ENCODE results near the gene FCN2. TPM values are rescaled to one million over a fixed set of nuclear protein-coding genes. Genes with fewer than 3 reads are reported as not detected.

Gene FCN2
- total RNA-seq, 2 experiments from 2014 or later: not detected

DNA sequence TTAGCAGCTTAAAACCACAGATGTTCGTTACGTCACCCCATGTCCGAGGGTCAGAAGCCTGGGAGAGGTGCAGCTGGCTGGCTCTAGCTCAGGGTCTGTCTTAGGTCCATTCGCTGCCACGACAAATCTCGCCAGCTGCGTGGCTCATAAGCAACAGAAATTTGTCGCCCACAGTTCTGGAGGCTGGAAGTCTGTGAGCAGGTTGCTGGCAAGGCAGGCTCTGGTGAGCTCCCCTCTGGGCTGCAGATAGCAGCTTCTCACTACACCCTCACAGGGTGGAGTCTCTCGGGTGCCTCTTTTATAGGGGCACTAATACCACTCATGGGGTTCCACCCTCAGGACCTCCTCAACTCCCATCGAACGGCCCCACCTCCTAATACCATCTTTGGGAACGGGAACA, 40.1 kb upstream of the FCN2 start:
- no peaks in the 10 kb centered on the region for H3K9me3 Mint-ChIP-seq
- H3K4me1 Mint-ChIP-seq: no peaks in the 10 kb centered on the region
- no peak for DNase-seq
- no peaks in the 10 kb centered on the region for H3K36me3 Mint-ChIP-seq (ENCODE audit: low read depth)
- CTCF ChIA-PET: no interaction called here
- POLR2A ChIA-PET: no interaction called here
- H3K27me3 Mint-ChIP-seq: no peaks in the 10 kb centered on the region
- H3K4me3 Mint-ChIP-seq: no peak overlapping the region
- no peak overlapping the region for H3K27ac Mint-ChIP-seq

DNA sequence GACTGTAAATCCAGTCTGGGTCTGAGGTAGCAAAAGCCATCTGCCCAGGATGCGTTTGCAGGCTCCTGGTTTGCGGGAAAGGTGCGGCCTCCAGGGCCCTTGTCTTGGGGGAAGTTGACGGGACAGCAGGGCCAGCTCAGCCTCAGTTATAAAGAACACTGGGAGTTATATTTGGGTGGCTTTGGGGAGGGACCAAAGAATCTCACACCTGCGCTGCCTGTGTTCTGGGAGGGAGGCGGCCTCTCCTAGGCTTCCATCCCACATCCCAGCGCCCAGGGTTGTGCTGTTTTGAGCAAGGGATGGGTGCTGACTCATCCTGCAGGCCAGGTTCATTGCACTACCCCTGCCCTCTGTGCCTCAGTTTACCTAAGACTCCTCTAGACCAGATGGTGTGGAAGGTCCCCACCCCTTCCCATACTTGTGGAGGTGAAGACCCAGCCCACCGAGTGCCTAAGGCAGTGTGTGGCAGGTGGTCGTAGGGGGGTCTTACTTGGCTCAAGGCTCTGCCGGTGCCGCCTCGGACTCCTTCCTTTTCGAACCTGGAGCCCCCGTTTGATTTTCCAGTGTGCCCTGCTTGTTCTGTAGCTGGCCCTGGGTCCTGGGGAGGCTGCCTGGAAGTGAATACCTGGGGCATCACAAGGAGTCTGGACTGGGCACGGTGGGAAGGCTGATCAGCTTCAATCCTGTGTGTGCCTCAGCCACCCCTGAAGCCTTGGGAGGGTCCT, 39.3 kb upstream of the FCN2 start:
- Mint-ChIP-seq H3K4me3 (no peak overlapping the region), H3K27me3 (no peaks in the 10 kb centered on the region), H3K9me3 (no peaks in the 10 kb centered on the region), H3K36me3 (ENCODE audit: low read depth) (no peaks in the 10 kb centered on the region), H3K4me1 (no peaks in the 10 kb centered on the region), H3K27ac (no peak overlapping the region)
- ChIA-PET CTCF (no interaction called here), POLR2A (no interaction called here)
- DNase-seq: no peak

DNA sequence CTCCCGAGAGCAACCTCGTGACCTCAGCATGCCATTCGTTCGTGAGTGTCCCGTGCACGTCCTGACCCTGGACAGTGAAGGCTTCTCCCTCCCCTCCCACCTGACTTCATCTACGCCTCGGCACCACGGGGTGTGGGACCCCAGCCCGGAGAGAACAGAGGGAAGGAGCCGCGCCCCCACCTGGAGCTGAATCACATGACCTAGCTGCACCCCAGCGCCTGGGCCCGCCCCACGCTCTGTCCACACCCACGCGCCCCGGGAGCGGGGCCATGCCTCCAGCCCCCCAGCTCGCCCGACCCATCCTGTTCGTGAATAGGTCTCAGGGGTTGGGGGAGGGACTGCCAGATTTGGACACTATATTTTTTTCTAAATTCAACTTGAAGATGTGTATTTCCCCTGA, 38.3 kb upstream of the FCN2 start:
- ChIA-PET POLR2A (no interaction called here), CTCF (no interaction called here)
- Mint-ChIP-seq H3K36me3 (ENCODE audit: low read depth) (no peaks in the 10 kb centered on the region), H3K27ac (no peak overlapping the region), H3K27me3 (no peaks in the 10 kb centered on the region), H3K4me1 (no peaks in the 10 kb centered on the region), H3K4me3 (no peak overlapping the region), H3K9me3 (no peaks in the 10 kb centered on the region)
- no peak for DNase-seq

DNA sequence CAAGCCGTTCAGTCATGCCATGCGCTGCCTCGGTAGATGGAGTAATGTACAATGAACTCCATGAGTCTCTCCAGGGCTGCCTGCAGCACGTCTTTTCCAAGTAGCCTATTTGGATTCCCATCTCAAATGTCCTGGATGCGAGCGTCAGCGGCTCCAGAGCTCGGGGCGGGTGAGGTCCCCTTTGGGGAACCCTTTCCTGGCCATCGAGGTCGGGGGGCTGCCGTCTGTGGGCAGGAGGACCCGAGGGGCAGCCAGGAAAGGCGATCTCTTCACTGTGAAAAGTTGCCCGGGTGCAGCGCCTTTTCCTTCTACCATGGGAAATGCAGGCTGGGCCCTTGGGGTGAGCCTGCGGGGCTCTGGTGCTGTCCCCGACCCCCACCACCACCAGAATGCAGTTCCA, 36.9 kb upstream of the FCN2 start:
- Mint-ChIP-seq H3K4me3 (no peak overlapping the region), H3K27me3 (no peaks in the 10 kb centered on the region), H3K4me1 (no peaks in the 10 kb centered on the region), H3K36me3 (ENCODE audit: low read depth) (no peaks in the 10 kb centered on the region), H3K27ac (no peak overlapping the region), H3K9me3 (no peaks in the 10 kb centered on the region)
- ChIA-PET CTCF (no interaction called here), POLR2A (no interaction called here)
- DNase-seq: no peak

DNA sequence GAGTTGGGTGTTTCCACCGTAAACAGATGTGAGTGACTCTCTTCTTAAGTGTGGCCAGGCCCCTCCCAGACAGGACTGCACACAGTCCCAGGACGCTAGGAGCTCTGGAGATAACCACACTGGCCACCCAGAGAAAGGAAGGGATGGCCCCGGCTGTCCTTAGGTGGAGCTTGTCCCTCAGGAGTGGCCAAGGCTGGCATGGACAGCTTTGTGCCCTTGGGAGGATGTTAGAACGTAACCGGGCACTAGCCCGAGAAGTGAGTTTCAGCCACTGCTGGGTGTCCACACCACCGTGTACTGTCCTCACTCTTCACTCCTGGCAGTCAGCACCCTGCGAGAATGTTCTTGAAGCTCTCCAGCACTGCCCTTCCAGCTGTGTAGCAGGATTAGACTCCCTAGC, 35.8 kb upstream of the FCN2 start:
- no peaks in the 10 kb centered on the region for H3K27me3 Mint-ChIP-seq
- DNase-seq: no peak
- no peaks in the 10 kb centered on the region for H3K36me3 Mint-ChIP-seq (ENCODE audit: low read depth)
- H3K27ac Mint-ChIP-seq: no peak overlapping the region
- no peaks in the 10 kb centered on the region for H3K9me3 Mint-ChIP-seq
- ChIA-PET CTCF (no interaction called here), POLR2A (no interaction called here)
- H3K4me3 Mint-ChIP-seq: no peak overlapping the region
- H3K4me1 Mint-ChIP-seq: no peaks in the 10 kb centered on the region

DNA sequence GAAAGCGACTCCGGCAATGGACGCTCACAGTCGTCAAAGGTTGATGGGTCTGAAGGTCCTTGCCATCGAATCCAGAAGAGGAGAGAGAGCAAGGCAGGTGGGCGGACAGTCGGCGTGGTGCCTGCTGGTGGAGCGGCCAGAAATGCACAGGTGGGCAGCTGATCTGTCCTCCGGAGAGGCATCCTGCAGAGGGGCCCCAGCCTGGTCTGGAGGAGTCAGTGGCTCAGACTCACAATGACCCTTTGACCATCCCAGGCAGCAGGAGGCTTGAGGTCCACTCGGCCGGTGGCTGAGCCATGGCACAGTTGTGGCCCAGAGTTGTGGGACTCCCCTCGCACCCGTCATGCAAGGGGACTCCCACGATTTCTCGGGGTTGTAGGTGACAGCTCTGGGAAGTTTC, 34.4 kb upstream of the FCN2 start:
- no peaks in the 10 kb centered on the region for H3K9me3 Mint-ChIP-seq
- CTCF ChIA-PET: no interaction called here

DNA sequence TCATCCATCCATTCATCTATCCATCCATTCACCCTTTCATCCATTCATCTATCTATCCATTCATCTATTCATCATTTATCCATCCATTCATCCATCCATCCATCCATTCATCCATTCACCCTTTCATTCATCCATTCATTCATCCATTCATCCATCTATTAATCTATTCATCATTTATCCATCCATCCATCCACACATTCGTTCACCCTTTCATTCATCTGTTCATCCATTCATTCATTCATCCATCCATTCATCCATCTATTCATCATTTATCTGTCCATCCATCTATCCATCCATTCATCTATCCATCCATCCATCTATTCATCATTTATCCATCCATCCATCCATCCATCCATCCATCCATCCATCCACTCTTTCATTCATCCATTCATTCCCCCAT, 33.9 kb upstream of the FCN2 start:
- H3K9me3 Mint-ChIP-seq: no peaks in the 10 kb centered on the region
- H3K36me3 Mint-ChIP-seq (ENCODE audit: low read depth): no peaks in the 10 kb centered on the region
- DNase-seq: no peak
- CTCF ChIA-PET: no interaction called here
- no peaks in the 10 kb centered on the region for H3K4me1 Mint-ChIP-seq
- POLR2A ChIA-PET: no interaction called here
- no peak overlapping the region for H3K4me3 Mint-ChIP-seq
- no peak overlapping the region for H3K27ac Mint-ChIP-seq
- no peaks in the 10 kb centered on the region for H3K27me3 Mint-ChIP-seq

More for the DNA sequence above, 34.4 kb upstream of the FCN2 start:
- Mint-ChIP-seq H3K4me3 (no peak overlapping the region), H3K27ac (no peak overlapping the region), H3K36me3 (ENCODE audit: low read depth) (no peaks in the 10 kb centered on the region), H3K27me3 (no peaks in the 10 kb centered on the region), H3K4me1 (no peaks in the 10 kb centered on the region)
- POLR2A ChIA-PET: no interaction called here
- no peak for DNase-seq

DNA sequence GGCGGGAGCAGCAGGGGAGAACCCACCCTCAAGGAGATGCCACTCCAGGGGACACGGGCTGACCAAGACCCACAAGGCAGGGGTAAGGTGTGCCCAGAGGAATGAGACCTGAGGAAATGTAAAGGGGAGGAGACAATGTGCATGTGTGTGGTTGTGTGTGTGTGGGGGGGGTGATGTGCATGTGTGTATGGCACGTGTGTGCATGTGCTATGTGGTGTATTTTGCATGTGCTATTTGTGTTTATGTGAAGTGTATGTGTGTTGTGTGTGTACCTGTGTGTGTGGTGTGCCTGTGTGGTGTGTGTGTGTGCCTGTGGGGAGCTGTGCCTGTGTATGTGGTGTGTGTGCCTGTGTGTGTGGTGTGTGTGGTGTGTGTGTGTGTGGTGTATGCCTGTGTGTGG, 33.5 kb upstream of the FCN2 start:
- DNase-seq: no peak
- Mint-ChIP-seq H3K4me1 (no peaks in the 10 kb centered on the region), H3K36me3 (ENCODE audit: low read depth) (no peaks in the 10 kb centered on the region), H3K27ac (no peak overlapping the region), H3K27me3 (no peaks in the 10 kb centered on the region), H3K4me3 (no peak overlapping the region), H3K9me3 (no peaks in the 10 kb centered on the region)
- POLR2A ChIA-PET: no interaction called here
- CTCF ChIA-PET: no interaction called here

DNA sequence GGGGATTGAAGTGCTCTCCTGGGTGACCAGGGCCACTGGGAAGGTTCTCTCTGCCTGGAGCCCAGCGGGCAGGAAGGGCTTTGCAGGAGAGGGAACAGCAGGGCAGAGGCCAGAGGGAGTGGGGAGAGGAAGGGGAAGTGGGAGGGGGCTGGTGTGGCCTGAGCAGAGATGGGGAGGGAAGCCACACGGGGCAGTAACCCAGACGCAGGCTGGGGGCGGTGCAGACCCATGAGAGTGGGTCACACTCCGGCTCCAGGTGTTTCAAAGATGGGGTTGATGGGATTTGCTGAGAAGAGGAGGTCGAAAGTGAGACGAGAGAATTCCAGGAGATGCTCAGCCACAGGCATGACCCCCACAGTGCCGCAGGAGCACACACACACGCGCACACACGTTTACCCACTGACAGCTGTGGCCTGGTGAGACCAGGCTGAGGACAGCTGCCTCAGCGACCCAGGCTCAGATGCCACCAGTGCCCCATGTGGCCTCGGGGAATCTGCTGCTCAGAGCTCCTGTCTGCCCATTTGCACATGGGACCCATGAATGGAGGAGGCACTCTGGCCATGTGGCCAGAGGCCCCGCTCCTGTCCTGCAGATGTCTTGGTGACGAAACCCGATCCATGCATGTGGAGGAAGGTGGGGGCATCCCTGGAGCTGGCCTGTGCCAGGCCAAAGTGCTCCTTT, 32.7 kb upstream of the FCN2 start:
- Mint-ChIP-seq H3K9me3 (no peaks in the 10 kb centered on the region), H3K4me1 (no peaks in the 10 kb centered on the region), H3K27me3 (no peaks in the 10 kb centered on the region), H3K36me3 (ENCODE audit: low read depth) (no peaks in the 10 kb centered on the region), H3K27ac (no peak overlapping the region), H3K4me3 (no peak overlapping the region)
- POLR2A ChIA-PET: no interaction called here
- CTCF ChIA-PET: no interaction called here
- no peak for DNase-seq

DNA sequence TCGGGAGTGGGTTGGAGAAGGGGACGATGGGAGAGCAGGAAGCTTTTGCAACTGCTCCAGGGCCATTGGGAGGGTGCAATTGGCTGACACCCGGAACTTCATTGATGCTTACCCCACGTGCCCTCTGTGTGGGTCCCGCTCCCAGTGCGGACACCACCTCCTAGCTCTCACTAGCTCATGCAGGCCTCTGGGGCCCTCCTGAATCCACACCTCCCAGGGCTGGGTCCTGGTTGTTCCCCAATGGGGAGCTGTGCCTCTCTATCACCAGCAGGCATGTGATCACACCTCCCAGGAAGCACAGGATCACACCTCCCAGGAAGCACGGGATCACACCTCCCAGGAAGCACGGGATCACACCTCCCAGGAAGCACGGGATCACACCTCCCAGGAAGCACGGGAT, 32.1 kb upstream of the FCN2 start:
- Mint-ChIP-seq H3K27me3 (no peaks in the 10 kb centered on the region), H3K27ac (no peak overlapping the region), H3K4me3 (no peak overlapping the region), H3K4me1 (no peaks in the 10 kb centered on the region), H3K9me3 (no peaks in the 10 kb centered on the region), H3K36me3 (ENCODE audit: low read depth) (no peaks in the 10 kb centered on the region)
- POLR2A ChIA-PET: no interaction called here
- CTCF ChIA-PET: no interaction called here
- DNase-seq: no peak

DNA sequence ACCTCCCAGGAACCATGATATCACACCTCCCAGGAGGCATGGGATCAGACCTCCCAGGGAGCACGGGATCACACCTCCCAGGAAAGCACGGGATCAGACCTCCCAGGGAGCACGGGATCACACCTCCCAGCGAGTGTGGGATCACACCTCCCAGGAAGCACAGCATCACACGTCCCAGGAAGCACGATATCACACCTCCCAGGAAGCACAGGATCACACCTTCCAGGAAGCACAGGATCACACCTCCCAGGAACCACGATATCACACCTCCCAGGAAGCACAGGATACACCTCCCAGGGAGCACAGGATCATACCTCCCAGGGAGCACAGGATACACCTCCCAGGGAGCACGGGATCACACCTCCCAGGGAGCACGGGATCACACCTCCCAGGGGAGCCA, 30.0 kb upstream of the FCN2 start:
- Mint-ChIP-seq H3K9me3 (no peaks in the 10 kb centered on the region), H3K27ac (no peak overlapping the region), H3K27me3 (no peaks in the 10 kb centered on the region), H3K4me3 (no peak overlapping the region), H3K36me3 (ENCODE audit: low read depth) (no peaks in the 10 kb centered on the region), H3K4me1 (no peaks in the 10 kb centered on the region)
- ChIA-PET CTCF (no interaction called here), POLR2A (no interaction called here)
- no peak for DNase-seq

DNA sequence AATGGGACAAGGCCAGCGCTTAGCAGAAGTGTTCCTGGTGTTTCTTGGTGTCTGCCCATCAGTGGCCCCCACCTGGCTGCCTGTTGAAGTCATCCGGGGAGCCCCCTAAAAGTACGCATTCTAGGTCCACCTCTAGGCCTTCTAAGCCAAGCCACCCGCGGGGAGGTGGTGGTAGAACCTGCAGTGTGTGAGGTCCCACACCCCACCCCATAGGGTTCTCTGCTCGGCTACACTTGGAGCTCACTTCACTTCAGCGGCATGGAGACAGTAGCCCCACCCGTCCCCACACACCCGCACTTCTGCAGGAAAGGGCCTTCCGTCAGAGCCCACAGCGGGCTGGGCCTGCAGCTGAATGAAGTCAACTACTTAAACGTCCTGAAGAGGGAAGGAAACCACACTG, 29.6 kb upstream of the FCN2 start:
- no peaks in the 10 kb centered on the region for H3K9me3 Mint-ChIP-seq
- H3K27ac Mint-ChIP-seq: no peak overlapping the region
- ChIA-PET CTCF (no interaction called here), POLR2A (no interaction called here)
- H3K36me3 Mint-ChIP-seq (ENCODE audit: low read depth): no peaks in the 10 kb centered on the region
- DNase-seq: no peak
- no peaks in the 10 kb centered on the region for H3K27me3 Mint-ChIP-seq
- H3K4me1 Mint-ChIP-seq: no peaks in the 10 kb centered on the region
- H3K4me3 Mint-ChIP-seq: no peak overlapping the region

DNA sequence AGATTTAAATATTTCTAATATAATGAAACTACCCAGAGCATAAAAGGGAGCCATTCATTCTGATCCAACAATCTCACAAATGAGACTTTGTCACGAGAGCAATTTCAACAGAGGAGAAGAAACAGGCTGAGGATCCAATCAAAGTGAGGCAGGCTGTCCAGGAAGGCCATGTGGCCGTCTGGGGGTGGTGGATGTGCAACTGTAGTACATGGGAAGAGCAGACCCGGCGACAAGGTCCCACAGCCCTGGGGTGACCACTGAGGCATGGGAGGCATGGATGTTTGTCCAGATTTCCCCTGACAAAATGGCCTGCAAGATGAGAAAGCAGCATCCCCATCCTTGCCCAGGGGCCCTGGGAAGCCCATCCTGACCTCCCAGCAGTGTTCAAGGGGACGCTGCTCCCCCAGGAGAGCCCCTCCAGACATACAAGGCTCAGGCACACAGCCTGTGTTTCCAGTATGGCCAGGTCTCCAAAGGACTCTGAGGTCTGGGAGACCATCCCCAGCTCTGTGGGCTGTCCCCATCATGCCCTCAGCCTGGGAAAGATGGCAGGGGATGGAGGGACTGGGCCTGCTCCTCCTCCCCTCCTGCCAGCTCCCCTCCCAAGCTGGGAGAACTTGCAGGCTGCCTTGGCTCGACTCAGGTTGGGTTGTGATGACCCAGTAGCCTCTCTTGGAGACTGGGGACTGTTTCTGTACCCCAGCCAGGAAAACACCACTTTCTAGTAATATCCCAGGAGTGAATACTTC, 27.5 kb upstream of the FCN2 start:
- CTCF ChIA-PET: no interaction called here
- Mint-ChIP-seq H3K27ac (no peak overlapping the region), H3K4me3 (no peak overlapping the region), H3K9me3 (peaks cover 4% of the 10 kb centered on the region), H3K4me1 (peaks cover 1% of the 10 kb centered on the region), H3K27me3 (no peaks in the 10 kb centered on the region), H3K36me3 (ENCODE audit: low read depth) (no peaks in the 10 kb centered on the region)
- DNase-seq: no peak
- POLR2A ChIA-PET: no interaction called here

DNA sequence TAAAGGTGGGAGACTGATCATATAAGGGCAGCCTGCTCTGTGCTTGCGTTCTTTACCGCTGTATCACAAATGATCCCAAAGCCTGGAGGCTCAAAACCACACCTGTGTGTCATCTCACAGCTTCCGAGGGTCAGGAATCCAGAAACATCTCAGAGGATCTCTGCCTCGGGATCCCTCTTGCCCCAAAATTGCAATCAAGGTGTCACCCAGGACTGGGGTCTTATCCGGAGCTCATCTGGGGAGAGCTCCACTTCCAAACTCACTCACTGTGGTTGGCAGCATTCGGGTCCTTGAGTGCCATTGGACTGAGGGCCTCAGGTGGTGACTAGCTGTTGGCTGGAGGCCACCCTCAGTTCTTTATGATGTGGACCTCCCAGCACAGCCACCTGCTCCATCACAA, 26.7 kb upstream of the FCN2 start:
- CTCF ChIA-PET: no interaction called here

More for the DNA sequence above, 26.7 kb upstream of the FCN2 start:
- peaks cover 4% of the 10 kb centered on the region for H3K4me1 Mint-ChIP-seq
- POLR2A ChIA-PET: no interaction called here
- no peak for DNase-seq
- no peak overlapping the region for H3K27ac Mint-ChIP-seq
- no peaks in the 10 kb centered on the region for H3K27me3 Mint-ChIP-seq
- no peak overlapping the region for H3K4me3 Mint-ChIP-seq
- H3K9me3 Mint-ChIP-seq: peaks cover 4% of the 10 kb centered on the region
- no peaks in the 10 kb centered on the region for H3K36me3 Mint-ChIP-seq (ENCODE audit: low read depth)

All from activated CD4-positive, alpha-beta T cell treated with anti-CD3 and anti-CD28 coated beads, Interleukin-2, amount 10 ng/mL, durations not matched to agents 7 days and 5 days (primary cell).